Measurements from ENCODE around the gene PHACTR2.

The PHACTR2 gene

DNA sequence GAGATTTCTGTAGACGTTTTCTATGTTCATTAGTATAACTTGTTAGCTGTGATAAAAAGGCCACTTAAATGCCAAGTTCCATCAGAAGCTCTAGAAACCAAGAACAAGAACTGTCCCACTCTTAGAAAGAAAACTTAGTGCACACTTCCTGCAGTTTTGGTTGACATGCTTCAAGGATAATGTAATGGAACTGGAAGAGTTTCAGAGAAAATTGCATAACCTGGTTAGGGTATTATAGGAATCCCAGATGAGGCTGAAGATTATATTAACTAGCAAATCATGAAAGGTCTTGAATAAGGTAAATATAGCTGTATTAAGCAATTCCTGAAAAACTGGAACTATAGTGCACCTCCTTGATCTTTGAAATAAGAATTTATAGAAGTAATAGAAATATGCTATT lies 1.8 kb upstream of the PHACTR2 start:
- no peak for DNase-seq

- DNase-seq, result no peak
Measured at GRCh38 chr6:143676437-143677045, 1.2 kb upstream of the PHACTR2 start.

DNA sequence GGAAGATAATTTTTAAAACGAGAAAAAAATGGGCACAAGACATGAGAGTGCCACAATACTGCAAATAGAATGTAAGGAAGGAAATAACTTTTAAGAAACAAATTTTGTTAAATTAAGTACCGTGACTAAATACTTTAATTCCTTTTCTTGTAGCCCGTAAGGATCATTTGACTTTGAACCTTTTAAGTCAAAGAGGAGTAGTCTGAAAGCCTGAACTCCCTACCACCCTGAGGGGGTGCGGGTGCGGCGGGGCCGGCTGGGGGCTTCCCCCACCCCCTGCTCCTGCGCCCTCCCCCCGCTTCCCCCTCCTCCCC lies 231 bp upstream of the PHACTR2 start:
- no peak for DNase-seq

DNA sequence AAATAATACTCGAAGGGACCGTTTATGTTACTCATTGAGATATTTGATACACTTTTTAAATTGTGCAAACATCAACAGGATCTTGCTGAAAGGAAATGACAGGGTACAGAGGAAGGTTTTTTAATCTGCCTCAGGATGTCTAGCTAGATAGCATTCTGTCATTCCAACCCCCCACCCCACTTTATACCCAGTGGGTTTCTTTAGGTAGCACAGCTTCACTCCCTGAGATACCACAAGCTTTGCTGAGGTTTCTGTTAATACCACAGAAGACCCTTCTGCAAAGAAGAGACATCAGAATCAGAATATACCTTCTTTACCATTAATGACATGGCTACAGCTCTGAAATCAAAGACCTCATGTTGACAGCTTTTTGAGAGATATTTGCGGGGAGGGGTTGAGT lies 1.3 kb downstream of the PHACTR2 start:
- DNase-seq, result no peak

DNA sequence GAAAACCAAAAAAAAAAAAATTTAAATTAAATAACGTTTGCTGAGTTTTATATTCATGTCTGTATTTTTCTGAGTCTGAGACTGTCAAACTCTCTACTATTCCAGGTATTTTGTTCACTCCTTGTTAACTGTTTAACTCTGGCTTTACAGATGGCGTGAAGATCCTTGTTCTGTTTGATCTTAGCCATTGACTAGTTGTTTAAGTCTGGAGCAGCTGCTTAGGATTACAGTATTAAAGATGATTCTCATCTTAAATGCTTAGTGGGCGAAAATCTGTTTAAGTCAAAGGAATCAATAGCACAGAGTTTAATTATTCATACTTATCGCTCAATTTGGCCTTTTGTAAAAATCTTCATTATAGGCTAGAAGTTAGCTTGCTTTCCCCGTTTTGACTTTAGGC lies 2.4 kb downstream of the PHACTR2 start:
- no peak for DNase-seq

DNA sequence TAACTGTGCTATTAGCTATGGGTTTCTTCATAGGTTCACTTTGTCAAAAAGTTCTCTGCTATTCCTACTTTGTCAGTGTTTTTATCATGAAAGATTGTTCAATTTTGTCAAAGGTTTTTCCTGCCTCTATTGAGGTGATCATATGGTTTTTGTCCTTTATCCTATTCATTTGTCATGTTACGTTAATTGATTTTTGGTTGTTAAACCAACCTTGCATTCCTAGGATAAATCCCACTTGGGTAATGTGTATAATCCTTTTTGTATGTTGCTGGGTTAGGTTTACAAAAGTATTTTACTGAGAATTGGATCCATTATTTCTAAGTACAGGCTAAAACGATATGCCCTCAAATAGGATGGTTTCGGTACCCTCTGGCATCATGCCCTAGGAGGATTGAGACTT lies 5.0 kb downstream of the PHACTR2 start:
- DNase-seq, result no peak

DNA sequence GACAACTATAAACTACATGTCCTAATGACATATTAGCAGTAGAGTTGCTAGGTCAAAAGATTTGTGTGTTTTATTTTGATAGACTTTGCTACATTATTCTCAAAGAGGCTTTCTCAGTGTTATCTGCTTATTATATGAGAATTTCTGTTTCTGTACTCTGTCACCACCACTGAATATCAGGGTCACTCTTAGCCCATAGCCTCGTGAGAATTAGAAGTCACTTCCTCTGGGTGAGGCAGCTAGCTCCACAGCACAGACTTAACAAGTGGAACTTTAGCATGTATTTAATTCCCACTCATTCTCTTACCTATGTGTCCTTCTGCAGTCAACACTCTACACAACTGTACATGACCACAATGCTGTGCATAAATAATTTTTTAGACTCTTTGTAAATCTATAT lies 6.7 kb downstream of the PHACTR2 start:
- no peak for DNase-seq

DNA sequence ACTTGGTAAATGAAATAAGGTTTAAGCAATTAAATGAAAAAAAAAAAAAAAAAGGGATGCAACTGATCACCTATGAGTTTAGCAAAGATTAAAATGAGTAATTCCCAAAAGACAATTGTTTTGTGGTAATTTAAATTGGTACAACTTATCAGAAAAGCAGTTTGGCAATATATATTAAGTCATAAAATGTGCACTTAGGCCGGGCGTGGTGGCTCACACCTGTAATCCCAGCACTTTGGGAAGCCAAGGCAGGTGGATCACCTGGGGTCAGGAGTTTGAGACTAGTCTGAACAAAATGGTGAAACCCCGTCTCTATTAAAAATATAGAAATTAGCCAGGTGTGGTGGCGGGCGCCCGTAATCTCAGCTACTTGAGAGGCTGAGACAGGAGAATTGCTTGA lies 7.9 kb downstream of the PHACTR2 start:
- DNase-seq, result no peak

DNA sequence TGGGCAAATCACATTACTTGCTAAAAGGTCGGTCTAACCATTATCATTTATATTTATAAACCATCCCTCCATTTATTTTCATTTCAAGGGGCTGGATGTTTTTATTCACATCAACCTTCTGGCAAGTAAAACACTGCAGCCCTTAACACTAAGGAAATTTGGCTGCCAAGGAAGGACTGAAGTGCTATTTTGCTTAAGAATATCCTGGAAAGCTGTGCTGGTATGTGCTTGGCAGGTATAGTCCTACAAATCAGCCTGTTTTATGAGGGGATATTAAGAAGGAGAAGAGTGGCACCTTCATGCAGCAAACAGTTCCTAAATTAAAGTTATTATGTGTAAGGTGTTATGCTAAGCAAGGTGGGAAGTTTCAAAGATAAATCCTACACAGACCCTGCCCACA lies 9.8 kb downstream of the PHACTR2 start:
- DNase-seq, result no peak

DNA sequence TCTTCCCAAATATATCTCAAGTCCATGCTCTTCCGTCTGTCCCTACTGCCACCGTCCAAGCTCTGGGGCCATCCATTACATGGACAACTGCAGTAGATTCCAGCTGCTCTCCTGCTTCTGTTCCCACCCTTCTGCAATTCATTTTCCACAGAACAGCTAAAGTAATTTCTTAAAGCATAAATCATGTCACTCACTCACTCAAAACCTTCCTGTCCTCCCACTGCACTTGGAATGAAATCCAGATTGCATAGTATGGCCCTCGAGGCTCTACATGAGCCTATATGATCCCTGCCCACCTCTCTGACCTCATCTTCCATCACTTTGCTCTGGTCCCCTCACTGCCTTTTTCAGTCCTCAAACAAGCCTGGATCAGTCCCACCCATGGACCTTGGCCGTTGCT lies 10.9 kb downstream of the PHACTR2 start:
- no peak for DNase-seq

DNA sequence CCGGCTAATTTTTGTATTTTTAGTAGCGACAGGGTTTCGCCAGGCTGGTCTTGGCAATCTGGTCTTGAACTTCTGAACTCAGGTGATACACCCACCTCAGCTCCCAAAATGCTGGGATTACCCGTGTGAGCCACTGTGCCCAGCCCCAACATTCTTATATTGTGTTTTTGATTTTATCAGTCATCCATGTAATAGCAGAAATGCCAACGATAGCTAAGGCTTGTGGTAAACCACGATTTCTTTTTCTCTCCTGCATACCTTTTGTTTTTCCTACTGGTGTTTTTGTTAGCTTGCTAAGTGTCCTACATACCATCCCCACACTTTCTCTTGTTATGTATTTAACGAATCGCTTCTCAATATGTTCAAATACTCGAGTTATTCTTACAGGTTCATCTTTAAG lies 12.1 kb downstream of the PHACTR2 start:
- no peak for DNase-seq

DNA sequence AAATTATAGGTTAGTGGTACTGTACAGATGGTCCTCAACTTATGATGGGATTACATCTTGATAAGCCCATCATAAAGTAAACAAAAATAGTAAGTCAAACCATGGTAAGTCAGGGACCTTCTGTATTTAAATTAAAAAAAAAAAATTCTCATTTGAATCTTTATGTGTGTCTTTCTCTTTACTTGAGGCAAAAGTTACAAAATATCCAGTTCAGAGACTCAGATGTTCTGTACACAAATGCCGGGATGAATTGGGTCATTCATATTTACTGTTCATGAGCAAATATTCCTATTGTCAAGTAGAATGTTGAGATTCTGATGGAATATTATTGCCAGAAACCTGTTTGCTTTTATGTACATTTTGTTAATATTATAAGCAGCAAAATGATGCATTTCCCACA lies 13.4 kb downstream of the PHACTR2 start:
- DNase-seq, result no peak

- DNase-seq, result no peak
Measured at GRCh38 chr6:143691900-143692636, 14.3 kb downstream of the PHACTR2 start.

- no peak for DNase-seq
Measured at GRCh38 chr6:143692696-143693095, 14.9 kb downstream of the PHACTR2 start.

DNA sequence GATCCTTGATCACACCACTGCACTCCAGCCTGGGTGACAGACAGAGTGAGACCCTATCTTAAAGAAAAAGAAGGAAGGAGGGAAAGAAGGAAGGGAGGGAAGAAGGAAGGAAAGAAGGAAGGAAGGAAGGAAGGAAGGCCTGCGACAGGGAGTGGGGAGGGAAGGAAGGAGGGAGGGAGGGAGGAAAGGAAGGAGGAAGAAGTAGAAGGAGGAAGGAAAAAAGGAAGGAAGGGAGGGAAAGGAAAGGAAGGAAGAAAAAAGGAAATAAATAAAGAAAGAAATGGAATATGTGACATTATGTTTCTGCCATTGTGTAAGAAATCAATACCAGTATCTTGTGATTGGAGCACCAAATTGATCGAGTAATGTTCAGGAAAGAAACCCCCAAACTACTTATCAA lies 16.2 kb downstream of the PHACTR2 start:
- DNase-seq, result no peak

DNA sequence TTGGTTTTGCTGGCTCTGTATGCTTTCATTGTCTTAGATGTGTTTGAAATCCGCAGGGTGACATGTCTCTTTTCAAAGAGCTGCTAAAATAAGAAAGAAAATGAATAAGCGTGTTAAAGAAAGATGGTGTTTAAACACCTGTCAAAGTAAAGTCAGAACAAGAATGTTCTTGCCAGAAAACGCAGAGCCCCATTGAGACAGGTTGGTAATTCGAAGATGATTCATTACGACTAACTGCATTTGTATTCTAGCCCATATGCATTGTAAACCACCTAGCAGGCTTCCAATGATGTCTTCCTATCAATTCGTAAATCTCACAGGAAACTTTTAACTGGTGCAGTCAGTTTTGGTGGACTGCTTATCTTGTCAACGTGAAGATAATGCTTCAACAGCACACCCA lies 16.8 kb downstream of the PHACTR2 start:
- DNase-seq, result no peak

GRCh38 chr6:143695130-143695968 lies 17.6 kb downstream of the PHACTR2 start:
- DNase-seq, result no peak

DNA sequence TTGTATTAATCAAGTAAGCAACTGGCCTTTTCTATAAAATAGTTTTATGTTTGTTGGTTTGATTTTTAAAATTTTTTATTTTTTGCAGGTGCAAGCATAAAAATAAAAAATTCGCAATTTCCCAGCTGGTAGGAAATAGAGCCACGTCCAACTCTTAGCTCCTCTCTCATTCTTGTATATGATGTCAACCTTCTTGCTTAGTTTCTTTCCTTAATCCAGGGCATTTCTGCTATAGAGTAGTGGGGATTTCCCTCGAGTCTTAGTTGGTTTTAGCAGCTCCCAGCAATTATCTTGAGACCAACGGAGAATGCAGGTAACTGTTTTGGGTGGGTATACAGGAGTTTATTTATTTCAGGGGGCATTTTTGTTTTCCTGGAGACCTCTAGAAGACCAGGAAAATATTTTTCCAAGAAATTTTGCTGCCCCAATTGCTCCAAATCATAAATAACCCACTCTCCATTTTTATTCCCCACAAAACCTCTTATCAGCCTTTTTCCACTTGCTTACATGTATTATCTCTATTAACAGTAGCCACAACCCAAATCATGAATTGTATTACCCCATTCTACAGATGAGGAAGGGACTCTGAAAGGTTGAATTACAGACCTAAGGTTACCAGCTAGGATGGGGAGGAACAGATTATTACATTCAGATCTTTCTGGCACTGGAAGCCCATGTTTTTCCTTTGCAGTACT lies 18.4 kb downstream of the PHACTR2 start:
- DNase-seq, result no peak

GRCh38 chr6:143696664-143697000 lies 18.9 kb downstream of the PHACTR2 start:
- no peak for DNase-seq

GRCh38 chr6:143697076-143697800 lies 19.5 kb downstream of the PHACTR2 start:
- no peak for DNase-seq

GRCh38 chr6:143698329-143698728 lies 20.6 kb downstream of the PHACTR2 start:
- no peak for DNase-seq

- no peak for DNase-seq
Measured at GRCh38 chr6:143698759-143699429, 21.1 kb downstream of the PHACTR2 start.

DNA sequence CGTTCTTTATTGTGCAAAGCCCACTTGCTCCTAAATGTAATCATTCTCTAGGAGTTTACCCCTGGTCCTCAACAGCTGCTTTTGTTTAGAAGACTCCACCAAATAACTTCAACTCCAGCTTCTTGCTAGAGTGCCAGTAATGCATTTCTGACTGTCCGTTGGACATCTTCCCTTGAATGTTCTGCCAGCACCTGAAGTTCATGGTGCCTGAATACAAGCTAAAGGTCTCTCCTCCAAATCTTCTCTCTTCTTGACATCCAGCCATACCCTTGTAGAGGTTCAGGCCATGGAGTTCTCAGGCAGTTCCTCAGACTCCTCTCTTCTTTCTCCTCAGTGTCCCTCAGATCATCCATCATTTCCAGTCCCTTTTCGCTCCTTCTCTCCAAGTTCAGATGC lies 21.7 kb downstream of the PHACTR2 start:
- no peak for DNase-seq
